Epithelial cell of prostate (primary cell): ENCODE results near the gene COX5A.
"Not testable (repeated sequence)": the region's sequence is repeated elsewhere in the genome, so short reads cannot be mapped to it uniquely, and the experiment has no call there.

Source experiments
- DNase-seq: peaks from one replicate; pipeline ENCODE4 v3.0.0-alpha.2; 2011; ENCODE audit warnings: low read depth, low spot score
- H3K27ac ChIP-seq: fragments of 450-650 bp; 2 replicates; pipeline ENCODE4 v1.5.1; 2017; ENCODE audit warnings: mild to moderate bottlenecking

COX5A gene

GRCh38 chr15:74955796-74956647 lies 18.1 kb upstream of the COX5A start:
- DNase-seq = no peak
- peak overlapping the region; percentile 25 for H3K27ac ChIP-seq

DNA sequence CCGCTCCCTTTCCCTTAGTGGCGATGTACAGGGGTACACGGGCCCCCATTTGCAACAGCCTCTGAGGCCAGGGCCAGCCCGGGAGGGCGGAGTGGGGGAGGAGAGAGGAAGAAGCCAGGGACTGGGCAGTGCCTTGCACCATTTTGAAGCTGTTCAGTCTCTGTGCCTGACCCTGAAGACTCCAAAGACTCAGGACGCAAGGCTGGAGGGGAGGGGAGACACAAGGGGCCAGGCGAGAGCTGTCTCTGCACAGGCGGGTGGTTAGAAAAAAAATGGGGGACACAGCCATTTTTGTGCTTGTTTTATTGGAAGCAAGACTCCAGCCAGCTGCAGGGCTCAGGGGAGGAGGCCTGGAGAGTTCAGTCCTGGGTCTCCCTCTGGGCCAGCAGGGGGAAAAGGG lies 17.1 kb upstream of the COX5A start:
- no peak for DNase-seq
- H3K27ac ChIP-seq = no peak overlapping the region

- H3K27ac ChIP-seq = no peak overlapping the region
- DNase-seq = no peak
Observed at GRCh38 chr15:74954515-74954914, 16.6 kb upstream of the COX5A start.

DNA sequence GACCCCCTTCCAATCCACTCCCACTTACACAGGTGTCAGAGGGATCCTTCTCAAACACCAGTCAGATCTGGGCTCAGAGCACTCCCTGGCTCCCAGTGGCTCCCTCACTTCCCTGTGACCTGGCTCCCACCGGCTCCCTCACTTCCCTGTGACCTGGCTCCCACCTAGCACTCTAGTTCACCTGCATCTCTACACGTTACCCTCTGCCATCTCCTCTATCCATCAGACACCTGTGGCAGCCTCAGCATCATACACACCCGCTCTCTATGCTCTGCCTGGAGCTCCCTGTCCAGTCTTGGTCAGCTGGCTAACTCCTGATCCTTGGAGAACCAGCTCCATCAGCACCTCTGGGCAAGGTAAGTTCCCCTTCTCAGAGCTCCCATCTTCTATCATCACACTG lies 13.1 kb upstream of the COX5A start:
- H3K27ac ChIP-seq = no peak overlapping the region
- DNase-seq = no peak

DNA sequence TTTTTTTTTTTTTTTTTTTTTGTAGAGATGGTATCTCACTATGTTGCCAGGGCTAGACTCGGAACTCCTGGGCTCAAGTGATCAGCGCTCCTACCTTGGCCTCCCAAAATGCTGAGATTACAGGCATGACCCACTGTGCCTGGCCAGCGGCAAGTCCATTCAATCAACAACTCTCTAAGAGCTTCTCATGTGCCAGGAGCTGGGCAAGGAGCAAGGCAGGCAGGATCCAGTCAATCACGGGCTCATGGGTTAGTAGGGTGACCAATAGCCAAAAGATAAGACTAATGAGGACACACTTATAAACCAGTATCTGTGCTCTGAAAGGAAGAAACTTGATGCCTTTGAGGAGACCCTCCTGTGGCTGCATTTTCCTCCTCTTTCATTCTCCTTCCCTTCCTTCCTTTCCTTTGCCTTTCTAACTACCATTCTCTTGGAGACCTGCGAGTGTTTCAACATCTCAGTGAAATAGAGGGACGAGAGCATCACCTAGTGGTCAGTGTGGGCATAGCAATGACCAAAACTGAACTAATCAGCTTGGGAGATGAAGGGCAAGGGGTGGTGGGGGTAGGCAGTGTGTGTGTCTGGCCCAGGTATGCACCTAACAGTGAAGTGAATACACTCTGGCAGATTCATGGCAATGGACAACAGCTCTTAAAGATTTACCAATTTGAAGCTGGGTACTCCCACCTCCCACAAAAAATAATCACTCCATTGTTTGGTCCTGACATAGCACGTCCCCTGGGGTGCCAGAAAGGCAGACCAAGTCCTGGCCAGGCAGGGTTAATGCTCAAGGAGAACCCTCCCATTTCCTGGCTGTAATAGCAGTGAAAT lies 12.4 kb upstream of the COX5A start:
- no peak overlapping the region for H3K27ac ChIP-seq
- DNase-seq = no peak

GRCh38 chr15:74937272-74937589 lies 642 bp downstream of the COX5A start:
- no peak for DNase-seq
- H3K27ac ChIP-seq = peak overlapping the region; percentile 80

DNA sequence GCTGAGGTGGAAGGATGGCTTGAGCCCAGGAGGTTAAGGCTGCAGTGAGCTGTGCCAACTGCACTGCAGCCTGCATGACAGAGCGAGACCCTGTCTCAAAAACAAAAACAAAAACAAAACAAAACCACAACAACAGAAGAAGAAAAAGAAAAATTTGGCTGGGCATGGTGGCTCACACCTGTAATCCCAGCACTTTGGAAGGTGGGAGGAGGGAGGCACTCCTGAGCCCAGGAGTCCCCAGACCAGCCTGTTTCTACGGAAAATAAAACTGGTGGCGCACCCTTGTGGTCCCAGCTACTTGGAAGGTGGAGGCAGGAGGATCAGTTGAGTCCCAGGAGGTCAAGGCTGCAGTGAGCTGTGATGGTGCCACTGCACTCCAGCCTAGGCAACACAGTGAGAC lies 2.7 kb downstream of the COX5A start:
- not testable (repeated sequence) for H3K27ac ChIP-seq, DNase-seq

GRCh38 chr15:74933573-74933972 lies 4.3 kb downstream of the COX5A start:
- H3K27ac ChIP-seq = no peak overlapping the region
- DNase-seq = no peak

GRCh38 chr15:74928771-74929198 lies 9.1 kb downstream of the COX5A start:
- no peak overlapping the region for H3K27ac ChIP-seq
- DNase-seq = no peak

DNA sequence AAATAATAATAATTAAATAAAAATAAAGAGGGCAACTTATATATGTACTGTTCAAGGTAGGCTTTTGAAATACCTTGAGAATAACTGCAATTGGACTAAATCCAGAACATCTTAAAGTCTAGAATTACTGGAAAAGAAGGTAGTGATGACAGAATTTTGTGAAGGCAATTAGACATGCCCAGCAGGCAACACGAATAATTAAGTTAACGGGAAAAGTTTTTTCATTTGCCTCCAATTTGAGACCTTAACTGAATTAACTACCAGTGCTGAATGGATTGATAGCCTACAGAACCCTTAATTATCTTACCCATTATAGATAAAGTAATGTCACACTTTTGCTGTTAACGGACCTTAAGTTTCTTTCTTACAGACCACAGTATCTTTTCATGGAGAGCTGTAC lies 13.3 kb downstream of the COX5A start:
- DNase-seq = no peak
- H3K27ac ChIP-seq = no peak overlapping the region

DNA sequence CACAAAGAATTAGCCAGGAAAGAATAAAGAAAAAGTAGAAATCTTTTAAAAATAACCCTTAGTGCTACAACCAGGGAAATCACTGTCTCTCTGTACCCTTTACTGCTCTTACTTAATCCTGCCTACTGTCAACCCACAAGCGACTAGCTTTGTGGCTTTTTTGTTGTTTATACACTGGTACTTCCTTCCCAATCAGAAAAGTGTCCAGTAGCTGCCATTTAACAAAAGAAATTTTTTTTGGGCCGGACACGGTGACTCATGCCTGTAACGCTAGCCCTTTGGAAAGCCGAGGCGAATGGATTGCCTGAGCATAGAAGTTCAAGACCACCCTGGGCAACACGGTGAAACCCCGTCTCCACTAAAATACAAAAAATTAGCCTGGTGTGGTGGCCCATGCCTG lies 17.4 kb downstream of the COX5A start:
- H3K27ac ChIP-seq = no peak overlapping the region
- DNase-seq = no peak

- no peak overlapping the region for H3K27ac ChIP-seq
- DNase-seq = no peak
Observed at GRCh38 chr15:74917676-74918075, 20.2 kb downstream of the COX5A start.

GRCh38 chr15:74913799-74914198 lies 24.1 kb downstream of the COX5A start:
- not testable (repeated sequence) for H3K27ac ChIP-seq, DNase-seq

DNA sequence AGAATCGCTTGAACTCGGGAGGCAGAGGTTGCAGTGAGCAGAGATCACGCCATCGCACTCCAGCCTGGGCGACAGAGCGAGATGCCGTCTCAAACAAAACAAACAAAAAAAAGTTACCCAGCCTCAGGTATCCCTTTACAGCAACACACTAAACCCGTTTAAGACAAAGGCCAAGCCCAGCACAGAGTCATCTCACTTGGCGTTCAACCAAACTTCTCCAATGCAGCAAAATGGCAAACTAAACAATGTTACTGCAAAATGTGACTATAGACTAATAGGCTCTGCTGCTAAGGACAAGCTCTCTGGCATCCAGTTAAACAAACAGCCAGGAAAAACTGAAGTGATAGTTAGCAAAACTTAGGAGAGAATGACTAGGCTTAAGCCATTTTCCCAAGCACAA lies 24.8 kb downstream of the COX5A start:
- no peak overlapping the region for H3K27ac ChIP-seq
- DNase-seq = no peak

- no peak for DNase-seq
- H3K27ac ChIP-seq = no peak overlapping the region
Observed at GRCh38 chr15:74908635-74909034, 29.2 kb downstream of the COX5A start.

- no peak for DNase-seq
- H3K27ac ChIP-seq = peak overlapping the region; percentile 80
Observed at GRCh38 chr15:74907163-74907870, 30.6 kb downstream of the COX5A start.

GRCh38 chr15:74906450-74907162 lies 31.3 kb downstream of the COX5A start, which contains the start of gene FAM219B:
FAM219B (minus strand) TSS chr15:74906851; CDS start chr15:74906800, 51 bp downstream.
- peak; percentile 16 for DNase-seq
- H3K27ac ChIP-seq = peak within 1 kb of the TSS; percentile 80

DNA sequence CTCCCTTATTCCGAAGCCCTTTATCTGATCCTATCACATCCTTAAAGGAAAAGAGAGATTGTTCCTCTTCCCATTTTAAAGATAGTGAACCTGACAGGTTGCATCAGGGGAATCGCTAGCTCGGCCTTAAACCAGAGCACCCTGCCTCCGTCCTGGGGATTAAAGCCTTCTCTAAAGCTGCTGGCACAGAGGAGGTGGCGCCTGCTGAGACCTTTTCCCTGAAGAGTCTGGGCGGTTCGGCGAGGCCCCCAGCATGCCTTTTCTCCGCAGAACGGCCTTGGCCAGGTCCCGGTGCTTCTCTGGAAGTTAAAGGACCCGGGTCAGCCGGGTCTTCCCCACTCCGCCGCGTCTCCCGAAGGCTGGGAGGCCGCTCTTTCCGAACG lies 31.8 kb downstream of the COX5A start:
- H3K27ac ChIP-seq = peak overlapping the region; percentile 80
- no peak for DNase-seq

DNA sequence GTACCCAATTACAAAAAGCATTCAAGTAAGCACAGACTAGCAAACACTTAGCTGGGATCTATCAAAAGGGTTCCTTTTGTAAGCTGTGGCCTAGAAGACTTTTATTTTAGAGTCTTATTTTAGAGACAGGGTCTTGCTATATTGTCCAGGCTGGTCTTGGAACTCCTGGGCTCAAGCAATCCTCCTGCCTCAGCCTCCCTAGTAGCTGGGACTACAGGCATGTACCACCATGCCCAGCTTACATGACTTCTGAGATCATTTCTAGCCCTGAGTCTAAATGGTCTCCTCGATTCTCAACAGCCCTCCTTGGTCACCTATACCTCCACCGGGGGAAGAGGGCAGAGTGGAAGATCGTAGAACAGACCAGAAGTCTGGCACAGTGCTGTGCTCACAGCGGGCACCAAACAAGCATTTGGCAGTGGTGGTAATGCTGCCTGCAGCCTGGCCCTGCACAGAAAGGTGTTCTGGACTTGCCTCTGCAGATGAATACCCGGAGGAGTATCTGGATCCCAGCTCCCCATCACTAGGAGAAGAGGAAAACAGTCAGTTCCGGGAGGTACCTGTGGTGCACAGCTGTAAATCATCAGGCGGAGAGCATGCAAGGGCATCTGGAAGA lies 33.6 kb downstream of the COX5A start:
- H3K27ac ChIP-seq = no peak overlapping the region
- no peak for DNase-seq

- DNase-seq = no peak
Observed at GRCh38 chr15:74903676-74904075, 34.2 kb downstream of the COX5A start.

More at GRCh38 chr15:74903676-74904075, 34.2 kb downstream of the COX5A start:
- no peak overlapping the region for H3K27ac ChIP-seq
